GM12801 (cell line): ENCODE data around the gene EDIL3.

ENCODE experiments used
- CTCF ChIP-seq: IDR thresholded peaks from one replicate; pipeline ENCODE4 v1.5.1; 2011; ENCODE audit warnings: control low read depth; ENCODE audit not compliant: insufficient read length; ENCODE audit errors: extremely low read depth

Gene EDIL3

GRCh38 chr5:84249918-84250630, 134.6 kb downstream of the EDIL3 start:
- no peak for TF ChIP-seq CTCF

- TF ChIP-seq CTCF, result no peak
Observed at GRCh38 chr5:84248013-84248412, 136.7 kb downstream of the EDIL3 start.

GRCh38 chr5:84242286-84242685, 142.4 kb downstream of the EDIL3 start:
- TF ChIP-seq CTCF, result no peak

GRCh38 chr5:84239494-84239893, 145.2 kb downstream of the EDIL3 start:
- no peak for TF ChIP-seq CTCF

GRCh38 chr5:84237126-84237525, 147.6 kb downstream of the EDIL3 start:
- no peak for TF ChIP-seq CTCF

- no peak for TF ChIP-seq CTCF
Observed at GRCh38 chr5:84231433-84231832, 153.2 kb downstream of the EDIL3 start.

GRCh38 chr5:84229045-84229444, 155.6 kb downstream of the EDIL3 start:
- no peak for TF ChIP-seq CTCF
